Measurements from ENCODE around the gene WNT8B.

Gene WNT8B

GRCh38 chr10:100482834-100483185 lies 20.0 kb downstream of the WNT8B start:
- in situ Hi-C loops (cut with MboI; ENCODE audit: low sequenced_read_pairs) = no loop called here

GRCh38 chr10:100483876-100484666 lies 21.3 kb downstream of the WNT8B start:
- in situ Hi-C loops (cut with MboI; ENCODE audit: low sequenced_read_pairs) = no loop called here

- in situ Hi-C loops (cut with MboI; ENCODE audit: low sequenced_read_pairs) = no loop called here
These were observed 22.6 kb downstream of the WNT8B start for GRCh38 chr10:100485366-100485765.

GRCh38 chr10:100485801-100486495 lies 23.1 kb downstream of the WNT8B start:
- in situ Hi-C loops (cut with MboI; ENCODE audit: low sequenced_read_pairs) = no loop called here

- in situ Hi-C loops (cut with MboI; ENCODE audit: low sequenced_read_pairs) = no loop called here
These were observed 24.7 kb downstream of the WNT8B start for GRCh38 chr10:100487529-100487928.

GRCh38 chr10:100489396-100489795 lies 26.6 kb downstream of the WNT8B start:
- in situ Hi-C loops (cut with MboI; ENCODE audit: low sequenced_read_pairs) = no loop called here

- in situ Hi-C loops (cut with MboI; ENCODE audit: low sequenced_read_pairs) = no loop called here
These were observed 27.7 kb downstream of the WNT8B start for GRCh38 chr10:100490531-100490930.

- in situ Hi-C loops (cut with MboI; ENCODE audit: low sequenced_read_pairs) = no loop called here
These were observed 33.8 kb downstream of the WNT8B start for GRCh38 chr10:100496567-100496966.

GRCh38 chr10:100498059-100498458 lies 35.2 kb downstream of the WNT8B start:
- in situ Hi-C loops (cut with MboI; ENCODE audit: low sequenced_read_pairs) = no loop called here

GRCh38 chr10:100501423-100501822 lies 38.6 kb downstream of the WNT8B start:
- in situ Hi-C loops (cut with MboI; ENCODE audit: low sequenced_read_pairs) = no loop called here

GRCh38 chr10:100502926-100503494 lies 40.2 kb downstream of the WNT8B start:
- in situ Hi-C loops (cut with MboI; ENCODE audit: low sequenced_read_pairs) = no loop called here

GRCh38 chr10:100504096-100504495 lies 41.3 kb downstream of the WNT8B start:
- in situ Hi-C loops (cut with MboI; ENCODE audit: low sequenced_read_pairs) = no loop called here

- in situ Hi-C loops (cut with MboI; ENCODE audit: low sequenced_read_pairs) = no loop called here
These were observed 42.4 kb downstream of the WNT8B start for GRCh38 chr10:100505164-100505563.

GRCh38 chr10:100506596-100507356 lies 44.0 kb downstream of the WNT8B start:
- in situ Hi-C loops (cut with MboI; ENCODE audit: low sequenced_read_pairs) = no loop called here

GRCh38 chr10:100507357-100507732 lies 44.5 kb downstream of the WNT8B start:
- in situ Hi-C loops (cut with MboI; ENCODE audit: low sequenced_read_pairs) = no loop called here

- in situ Hi-C loops (cut with MboI; ENCODE audit: low sequenced_read_pairs) = no loop called here
These were observed 45.5 kb downstream of the WNT8B start for GRCh38 chr10:100508266-100508665.

GRCh38 chr10:100508691-100509150 lies 45.9 kb downstream of the WNT8B start:
- in situ Hi-C loops (cut with MboI; ENCODE audit: low sequenced_read_pairs) = no loop called here

- in situ Hi-C loops (cut with MboI; ENCODE audit: low sequenced_read_pairs) = no loop called here
These were observed 46.5 kb downstream of the WNT8B start for GRCh38 chr10:100509241-100509840.

- in situ Hi-C loops (cut with MboI; ENCODE audit: low sequenced_read_pairs) = no loop called here
These were observed 47.9 kb downstream of the WNT8B start for GRCh38 chr10:100510533-100511308.

- in situ Hi-C loops (cut with MboI; ENCODE audit: low sequenced_read_pairs) = no loop called here
These were observed 52.8 kb downstream of the WNT8B start for GRCh38 chr10:100515612-100516011.
